Large intestine (tissue), 3 donors: ENCODE data around the gene HPX. TPM values are rescaled to one million over a fixed set of nuclear protein-coding genes. Genes with fewer than 3 reads are reported as not detected.

Experiments
- DNase-seq, 2 donors: peaks; one replicate each; pipeline versions ENCODE4 v3.0.0 to v3.0.0-alpha.2; 2013
- H3K27ac ChIP-seq: one replicate; pipeline ENCODE4 v1.5.1; 2013; ENCODE audit warnings: low read length
- H3K27me3 ChIP-seq: 2 replicates; pipeline ENCODE4 v1.6.1; 2013; ENCODE audit warnings: low read length; ENCODE audit not compliant: control insufficient read depth, insufficient read depth
- H3K36me3 ChIP-seq: 2 replicates; pipeline ENCODE4 v1.6.1; 2013; ENCODE audit warnings: low read length; ENCODE audit not compliant: control insufficient read depth, insufficient read depth
- H3K4me1 ChIP-seq: one replicate; pipeline ENCODE4 v1.6.1; 2013; ENCODE audit warnings: low read length; ENCODE audit not compliant: control insufficient read depth, insufficient read depth
- H3K4me3 ChIP-seq: one replicate; pipeline ENCODE4 v1.5.1; 2013; ENCODE audit warnings: low read length
- H3K9me3 ChIP-seq: one replicate; pipeline ENCODE4 v1.6.1; 2013; ENCODE audit warnings: mild to moderate bottlenecking, low read depth, low read length, moderate library complexity; ENCODE audit not compliant: control insufficient read depth
- WGBS: methylation state at CpG from one replicate; pipeline ENCODE4 v1.1.5; 2013; ENCODE audit warnings: low lambda C conversion rate; ENCODE audit not compliant: insufficient coverage; 5-methylcytosine and 5-hydroxymethylcytosine counted together
- polyA plus RNA-seq: library from polyadenylated mRNA; unstranded; fragments of 120-200 nt; gene quantifications from one replicate; pipeline ENCODE4 v1.2.1, GENCODE V29; 2013

HPX gene
- polyA plus RNA-seq, 1 donor: 3.0 TPM

GRCh38 chr11:6404342-6405051 lies 36.3 kb downstream of the HPX start:
- peaks cover 36% of the 10 kb centered on the region for H3K36me3 ChIP-seq
- H3K27me3 ChIP-seq: no peaks in the 10 kb centered on the region
- no CpG with 5 or more reads among the region's 16 CpGs for WGBS
- no peaks in the 10 kb centered on the region for H3K9me3 ChIP-seq
- peak overlapping the region; percentile 29 for H3K27ac ChIP-seq
- peaks cover 12% of the 10 kb centered on the region for H3K4me1 ChIP-seq
- H3K4me3 ChIP-seq: no peak overlapping the region
- DNase-seq: no peak

GRCh38 chr11:6403539-6403938 lies 37.2 kb downstream of the HPX start:
- no CpG with 5 or more reads among the region's 8 CpGs for WGBS
- Histone ChIP-seq H3K36me3 (peaks cover 32% of the 10 kb centered on the region), H3K27me3 (no peaks in the 10 kb centered on the region), H3K4me3 (no peak overlapping the region), H3K4me1 (peaks cover 12% of the 10 kb centered on the region), H3K9me3 (no peaks in the 10 kb centered on the region), H3K27ac (no peak overlapping the region)
- no peak for DNase-seq

GRCh38 chr11:6402561-6402981 lies 38.2 kb downstream of the HPX start:
- DNase-seq: no peak
- Histone ChIP-seq H3K4me3 (no peak overlapping the region), H3K27me3 (no peaks in the 10 kb centered on the region), H3K27ac (no peak overlapping the region), H3K36me3 (peaks cover 36% of the 10 kb centered on the region), H3K9me3 (no peaks in the 10 kb centered on the region), H3K4me1 (peaks cover 12% of the 10 kb centered on the region)
- no CpG with 5 or more reads among the region's 7 CpGs for WGBS

GRCh38 chr11:6402061-6402470 lies 38.7 kb downstream of the HPX start:
- H3K4me3 ChIP-seq: no peak overlapping the region
- H3K27me3 ChIP-seq: no peaks in the 10 kb centered on the region
- H3K27ac ChIP-seq: no peak overlapping the region
- peaks cover 36% of the 10 kb centered on the region for H3K36me3 ChIP-seq
- H3K9me3 ChIP-seq: no peaks in the 10 kb centered on the region
- H3K4me1 ChIP-seq: peaks cover 12% of the 10 kb centered on the region
- no peak for DNase-seq
- WGBS: no CpG with 5 or more reads among the region's 12 CpGs

GRCh38 chr11:6401464-6401863 lies 39.3 kb downstream of the HPX start:
- Histone ChIP-seq H3K27me3 (no peaks in the 10 kb centered on the region), H3K4me1 (peaks cover 12% of the 10 kb centered on the region), H3K36me3 (peaks cover 37% of the 10 kb centered on the region), H3K9me3 (no peaks in the 10 kb centered on the region), H3K4me3 (no peak overlapping the region), H3K27ac (no peak overlapping the region)
- no CpG with 5 or more reads among the region's 7 CpGs for WGBS
- DNase-seq: no peak

- no peak for DNase-seq
- peaks cover 42% of the 10 kb centered on the region for H3K36me3 ChIP-seq
- H3K4me1 ChIP-seq: peaks cover 8% of the 10 kb centered on the region
- WGBS: no CpG with 5 or more reads among the region's 15 CpGs
- H3K4me3 ChIP-seq: no peak overlapping the region
- H3K9me3 ChIP-seq: no peaks in the 10 kb centered on the region
- H3K27ac ChIP-seq: no peak overlapping the region
- H3K27me3 ChIP-seq: no peaks in the 10 kb centered on the region
These were observed 40.1 kb downstream of the HPX start for GRCh38 chr11:6400431-6401345.

GRCh38 chr11:6397636-6398035 lies 43.2 kb downstream of the HPX start:
- no CpG with 5 or more reads among the region's 3 CpGs for WGBS
- H3K27ac ChIP-seq: no peak overlapping the region
- no peaks in the 10 kb centered on the region for H3K4me1 ChIP-seq
- H3K4me3 ChIP-seq: no peak overlapping the region
- H3K36me3 ChIP-seq: peaks cover 54% of the 10 kb centered on the region
- no peaks in the 10 kb centered on the region for H3K27me3 ChIP-seq
- no peak for DNase-seq
- no peaks in the 10 kb centered on the region for H3K9me3 ChIP-seq

GRCh38 chr11:6397156-6397555 lies 43.6 kb downstream of the HPX start:
- H3K9me3 ChIP-seq: no peaks in the 10 kb centered on the region
- H3K36me3 ChIP-seq: peaks cover 52% of the 10 kb centered on the region
- H3K27me3 ChIP-seq: no peaks in the 10 kb centered on the region
- H3K27ac ChIP-seq: no peak overlapping the region
- no peak overlapping the region for H3K4me3 ChIP-seq
- no peaks in the 10 kb centered on the region for H3K4me1 ChIP-seq
- no CpG with 5 or more reads among the region's 1 CpG for WGBS
- DNase-seq: no peak

- no peaks in the 10 kb centered on the region for H3K27me3 ChIP-seq
- H3K9me3 ChIP-seq: no peaks in the 10 kb centered on the region
- DNase-seq: no peak
- no CpG with 5 or more reads among the region's 16 CpGs for WGBS
- peaks cover 43% of the 10 kb centered on the region for H3K36me3 ChIP-seq
- H3K4me3 ChIP-seq: no peak overlapping the region
- H3K27ac ChIP-seq: no peak overlapping the region
- peaks cover 5% of the 10 kb centered on the region for H3K4me1 ChIP-seq
These were observed 45.2 kb downstream of the HPX start for GRCh38 chr11:6395470-6396060.

- Histone ChIP-seq H3K4me1 (peaks cover 11% of the 10 kb centered on the region), H3K27ac (no peak overlapping the region), H3K9me3 (no peaks in the 10 kb centered on the region), H3K36me3 (peaks cover 42% of the 10 kb centered on the region), H3K4me3 (no peak overlapping the region), H3K27me3 (no peaks in the 10 kb centered on the region)
- no peak for DNase-seq
- WGBS: no CpG with 5 or more reads among the region's 16 CpGs
These were observed 46.7 kb downstream of the HPX start for GRCh38 chr11:6393989-6394670.
